Measurements from ENCODE around the gene DSCAM.

DNA sequence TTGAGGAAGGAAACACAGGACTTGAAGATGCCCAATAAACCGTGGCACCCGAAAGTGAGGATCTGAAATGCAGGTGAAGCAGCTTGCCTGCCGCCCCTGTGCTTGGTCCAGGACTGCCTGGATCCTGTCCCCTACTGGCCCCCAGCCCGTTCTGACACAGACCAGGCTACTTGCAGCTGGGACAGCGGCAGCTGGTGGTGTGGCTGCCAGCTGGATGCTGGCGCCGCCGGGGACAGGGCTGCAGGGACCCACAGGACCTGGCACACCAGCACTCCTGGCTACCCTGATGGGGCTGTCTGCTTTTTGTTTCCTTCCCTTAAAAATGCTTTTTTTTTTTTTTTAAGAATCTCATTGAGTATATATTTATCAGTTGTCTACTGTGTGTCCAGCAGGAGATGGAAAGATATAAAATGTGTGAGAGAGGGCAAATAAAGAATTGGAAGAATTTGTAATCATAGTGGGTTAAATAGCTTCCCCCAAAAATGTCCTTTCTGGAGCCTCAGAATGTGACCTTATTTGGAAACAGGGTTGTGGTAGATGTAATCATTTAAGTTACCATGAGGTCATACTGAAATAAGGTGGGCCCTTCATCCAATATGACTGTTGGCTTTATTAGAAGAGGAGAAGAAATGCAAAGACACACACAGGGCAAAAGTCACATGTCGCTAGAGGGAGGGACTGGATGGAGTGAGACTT lies 165.6 kb downstream of the DSCAM start:
- TF ChIP-seq, protein P1, sequence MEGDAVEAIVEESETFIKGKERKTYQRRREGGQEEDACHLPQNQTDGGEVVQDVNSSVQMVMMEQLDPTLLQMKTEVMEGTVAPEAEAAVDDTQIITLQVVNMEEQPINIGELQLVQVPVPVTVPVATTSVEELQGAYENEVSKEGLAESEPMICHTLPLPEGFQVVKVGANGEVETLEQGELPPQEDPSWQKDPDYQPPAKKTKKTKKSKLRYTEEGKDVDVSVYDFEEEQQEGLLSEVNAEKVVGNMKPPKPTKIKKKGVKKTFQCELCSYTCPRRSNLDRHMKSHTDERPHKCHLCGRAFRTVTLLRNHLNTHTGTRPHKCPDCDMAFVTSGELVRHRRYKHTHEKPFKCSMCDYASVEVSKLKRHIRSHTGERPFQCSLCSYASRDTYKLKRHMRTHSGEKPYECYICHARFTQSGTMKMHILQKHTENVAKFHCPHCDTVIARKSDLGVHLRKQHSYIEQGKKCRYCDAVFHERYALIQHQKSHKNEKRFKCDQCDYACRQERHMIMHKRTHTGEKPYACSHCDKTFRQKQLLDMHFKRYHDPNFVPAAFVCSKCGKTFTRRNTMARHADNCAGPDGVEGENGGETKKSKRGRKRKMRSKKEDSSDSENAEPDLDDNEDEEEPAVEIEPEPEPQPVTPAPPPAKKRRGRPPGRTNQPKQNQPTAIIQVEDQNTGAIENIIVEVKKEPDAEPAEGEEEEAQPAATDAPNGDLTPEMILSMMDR (IDR thresholded peaks at IDR 0.05), result no peak
- TF ChIP-seq POLR2A (IDR thresholded peaks at IDR 0.05) (no peak), POLR2AphosphoS5 (IDR thresholded peaks at IDR 0.05; ENCODE audit: insufficient read depth in 1 of 2, low read depth in 1 of 2) (no peak)

All from vagina (tissue), 2 donors.